Esophagus muscularis mucosa (tissue), 3 donors: ENCODE measurements around the gene F5.

Experiments
- CTCF ChIP-seq, 3 experiments: fragments of 200-600 bp in 2 of 3; fragments of 450-650 bp in 1 of 3; sonication (generic) in 2 of 3; IDR thresholded peaks; one replicate each; pipeline ENCODE4 v1.5.1; 2017 to 2019; ENCODE audit warnings: antibody characterized with exemption in 3 of 3, mild to moderate bottlenecking in 2 of 3, moderate library complexity in 1 of 3
- POLR2A ChIP-seq: fragments of 450-650 bp; IDR thresholded peaks from one replicate; pipeline ENCODE4 v1.6.1; 2017; ENCODE audit warnings: antibody characterized with exemption, moderate library complexity, mild to moderate bottlenecking, low read depth
- POLR2AphosphoS5 ChIP-seq, 2 donors: sonication (generic); formaldehyde crosslinking; IDR thresholded peaks; one replicate each; pipeline ENCODE4 v1.6.1; 2017; ENCODE audit warnings: antibody characterized with exemption in 2 of 2

DNA sequence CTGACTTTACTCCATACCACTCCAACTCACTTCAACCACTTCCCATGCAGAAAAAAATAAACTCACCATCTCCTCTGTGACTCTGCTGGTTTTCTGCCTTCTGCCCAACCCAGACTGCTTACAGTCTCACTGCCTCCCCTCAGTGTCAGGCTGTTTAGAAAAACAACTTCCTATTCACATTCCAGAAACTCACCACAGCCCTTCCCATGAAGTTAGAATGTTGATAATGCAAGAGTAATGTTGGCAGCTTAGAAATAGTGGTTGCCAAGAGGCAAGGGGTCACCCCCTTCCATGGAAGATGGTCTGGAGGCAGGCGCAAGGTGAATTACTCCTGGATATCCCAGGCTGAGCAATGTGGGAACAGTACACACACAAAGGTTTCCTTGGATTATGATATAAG is 43.7 kb upstream of the F5 start, which contains the start of gene SELP:
- TF ChIP-seq CTCF (IDR thresholded peaks at IDR 0.05) (no peak), POLR2A (no peak), POLR2AphosphoS5 (IDR thresholded peaks at IDR 0.05) (peak in 1 of 2 donors; percentile 32)
